SU-DHL-6 (cell line): ENCODE results near the gene PALB2.

Source experiments
- CTCF ChIP-seq: fragments of 200-600 bp; sonication (generic); IDR thresholded peaks from one replicate; pipeline ENCODE4 v1.5.1; 2017; ENCODE audit warnings: antibody characterized with exemption, mild to moderate bottlenecking, low read length, moderate library complexity; ENCODE audit not compliant: insufficient read depth, poor library complexity, severe bottlenecking
- EZH2phosphoT487 ChIP-seq: fragments of 200-600 bp; sonication (generic), shearing (Covaris generic); conservative IDR thresholded peaks from 2 replicates; pipeline ENCODE4 v1.6.1; 2018; ENCODE audit warnings: mild to moderate bottlenecking, antibody characterized with exemption, low read length, moderate library complexity, mixed read lengths

GRCh38 chr16:23650674-23651416 is 9.7 kb upstream of the PALB2 start:
- TF ChIP-seq CTCF = no peak
- no peak for TF ChIP-seq EZH2phosphoT487
